Dermis microvascular lymphatic vessel endothelial cell (primary cell): ENCODE results near the gene DCTN3. TPM values are rescaled to one million over a fixed set of nuclear protein-coding genes. Genes with fewer than 3 reads are reported as not detected.
"Not testable (repeated sequence)": the region's sequence is repeated elsewhere in the genome, so short reads cannot be mapped to it uniquely, and the experiment has no call there.

Experiments
- DNase-seq, 2 donors: peaks; one replicate each; pipeline versions ENCODE4 v3.0.0 to v3.0.0-alpha.2; 2010; ENCODE audit warnings: low read depth in 2 of 2
- total RNA-seq: library from RNA; depleted of rRNA; stranded (reverse); fragments of >200 nt; gene quantifications from 2 replicates; pipeline ENCODE4 v1.2.1, GENCODE V29; 2014

The DCTN3 gene
- total RNA-seq, 1 donor from 2014 or later, result 76.0 TPM

DNA sequence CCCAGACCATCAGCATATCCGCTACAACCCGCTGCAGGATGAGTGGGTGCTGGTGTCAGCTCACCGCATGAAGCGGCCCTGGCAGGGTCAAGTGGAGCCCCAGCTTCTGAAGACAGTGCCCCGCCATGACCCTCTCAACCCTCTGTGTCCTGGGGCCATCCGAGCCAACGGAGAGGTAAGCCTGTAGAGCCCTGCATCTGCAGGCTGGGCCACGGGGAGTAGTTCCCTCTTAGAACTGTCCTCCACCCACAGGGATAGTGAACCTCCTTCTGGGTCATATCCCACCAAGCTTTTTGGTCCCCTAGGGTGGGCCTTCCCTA lies 26.7 kb upstream of the DCTN3 start:
- no peak for DNase-seq

DNA sequence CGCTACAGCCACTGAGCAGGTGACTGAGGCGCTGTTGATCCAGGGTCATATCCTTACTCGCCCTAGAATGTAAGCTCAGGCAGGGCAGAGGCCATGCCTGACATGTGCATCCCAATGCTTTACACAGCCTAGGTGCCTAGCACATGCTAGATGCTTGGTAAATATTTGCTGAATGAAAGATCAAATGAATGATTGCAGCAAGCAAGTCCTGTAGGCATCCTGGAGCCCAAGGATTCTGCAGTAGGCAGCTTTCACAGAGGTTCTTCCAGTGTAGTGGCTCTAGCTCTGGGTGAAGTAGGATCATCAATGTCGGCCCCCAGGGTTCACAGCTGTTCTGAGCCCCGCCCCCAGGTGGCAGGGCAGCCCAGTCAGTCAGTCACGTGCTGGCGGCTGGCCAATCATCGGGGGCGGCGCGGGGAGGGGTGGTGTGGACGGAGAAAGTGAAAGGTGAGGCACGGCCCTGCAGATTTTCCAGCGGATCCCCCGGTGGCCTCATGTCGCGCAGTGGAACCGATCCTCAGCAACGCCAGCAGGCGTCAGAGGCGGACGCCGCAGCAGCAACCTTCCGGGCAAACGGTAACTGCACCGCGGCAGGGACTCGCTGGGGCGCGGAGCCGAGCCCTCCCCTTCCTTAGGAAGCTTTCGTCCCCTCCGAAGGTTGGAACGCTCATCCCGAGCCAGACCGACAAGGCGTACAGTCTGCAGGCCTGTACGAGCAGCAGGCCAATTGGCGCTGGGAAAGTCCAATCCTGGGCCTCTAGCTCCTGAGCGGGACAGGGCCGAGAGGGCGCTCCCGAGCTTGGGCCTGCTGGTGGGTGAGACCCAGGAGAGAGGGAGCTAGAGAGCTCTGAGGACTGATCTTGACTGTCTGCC lies 26.2 kb upstream of the DCTN3 start, which contains the start of gene GALT:
Gene GALT, plus strand, starts transcription at position 465 of the 873 bp plus-strand sequence. Its CDS starts 30 bp downstream, at position 495.
- peak; percentile 81 to 91 for DNase-seq

- DNase-seq, result no peak
These were observed 24.5 kb upstream of the DCTN3 start for GRCh38 chr9:34644766-34645314.

- no peak for DNase-seq
These were observed 22.4 kb upstream of the DCTN3 start for GRCh38 chr9:34642679-34643078.

- DNase-seq, result not testable (repeated sequence)
These were observed 19.0 kb upstream of the DCTN3 start for GRCh38 chr9:34639322-34639721.

DNA sequence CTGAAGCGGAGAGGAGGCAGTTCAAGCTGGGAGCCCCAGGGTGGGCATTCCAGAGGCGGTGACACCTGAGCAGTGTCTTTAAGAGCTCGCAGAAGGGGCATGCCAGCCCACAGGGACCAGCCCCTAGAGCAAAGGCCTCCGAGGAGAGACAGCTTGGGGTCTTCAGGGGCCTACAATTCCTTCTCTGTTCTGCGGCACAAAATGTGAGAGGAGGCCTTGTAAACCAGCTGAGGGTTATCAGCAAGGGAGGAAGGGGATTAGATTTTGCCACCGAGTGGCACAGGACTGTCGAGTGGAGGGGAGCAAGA lies 17.8 kb upstream of the DCTN3 start:
- DNase-seq, result no peak

- DNase-seq, result peak; percentile 78 to 93
These were observed 17.3 kb upstream of the DCTN3 start, which contains the start of gene SIGMAR1 for GRCh38 chr9:34637356-34638137. SIGMAR1 (minus strand) TSS chr9:34637787; CDS start chr9:34637697, 90 bp downstream.

GRCh38 chr9:34636791-34637355 lies 16.6 kb upstream of the DCTN3 start:
- no peak for DNase-seq

- no peak for DNase-seq
These were observed 15.3 kb upstream of the DCTN3 start for GRCh38 chr9:34635556-34635955.

GRCh38 chr9:34634551-34635248 lies 14.4 kb upstream of the DCTN3 start:
- DNase-seq, result no peak

- peak in 1 of 2 donors; percentile 75 for DNase-seq
These were observed 13.7 kb upstream of the DCTN3 start for GRCh38 chr9:34633851-34634550.

- DNase-seq, result no peak
These were observed 12.9 kb upstream of the DCTN3 start for GRCh38 chr9:34633166-34633565.

- DNase-seq, result no peak
These were observed 10.3 kb upstream of the DCTN3 start for GRCh38 chr9:34630402-34631154.

DNA sequence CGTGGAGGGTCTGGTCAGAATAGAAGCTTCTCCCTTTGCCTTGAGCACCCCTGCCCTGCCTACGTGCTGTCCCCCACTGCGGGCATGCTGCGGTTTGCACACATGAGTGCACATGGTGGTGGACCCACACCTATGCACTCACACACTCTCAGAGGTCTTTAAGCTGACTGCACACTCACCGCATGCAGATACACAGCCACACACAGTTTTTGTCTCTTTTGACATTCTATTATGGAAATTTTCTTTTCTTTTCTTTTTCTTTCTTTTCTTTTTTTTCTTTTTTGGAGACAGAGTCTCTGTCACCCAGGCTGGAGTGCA lies 9.2 kb upstream of the DCTN3 start:
- no peak for DNase-seq

DNA sequence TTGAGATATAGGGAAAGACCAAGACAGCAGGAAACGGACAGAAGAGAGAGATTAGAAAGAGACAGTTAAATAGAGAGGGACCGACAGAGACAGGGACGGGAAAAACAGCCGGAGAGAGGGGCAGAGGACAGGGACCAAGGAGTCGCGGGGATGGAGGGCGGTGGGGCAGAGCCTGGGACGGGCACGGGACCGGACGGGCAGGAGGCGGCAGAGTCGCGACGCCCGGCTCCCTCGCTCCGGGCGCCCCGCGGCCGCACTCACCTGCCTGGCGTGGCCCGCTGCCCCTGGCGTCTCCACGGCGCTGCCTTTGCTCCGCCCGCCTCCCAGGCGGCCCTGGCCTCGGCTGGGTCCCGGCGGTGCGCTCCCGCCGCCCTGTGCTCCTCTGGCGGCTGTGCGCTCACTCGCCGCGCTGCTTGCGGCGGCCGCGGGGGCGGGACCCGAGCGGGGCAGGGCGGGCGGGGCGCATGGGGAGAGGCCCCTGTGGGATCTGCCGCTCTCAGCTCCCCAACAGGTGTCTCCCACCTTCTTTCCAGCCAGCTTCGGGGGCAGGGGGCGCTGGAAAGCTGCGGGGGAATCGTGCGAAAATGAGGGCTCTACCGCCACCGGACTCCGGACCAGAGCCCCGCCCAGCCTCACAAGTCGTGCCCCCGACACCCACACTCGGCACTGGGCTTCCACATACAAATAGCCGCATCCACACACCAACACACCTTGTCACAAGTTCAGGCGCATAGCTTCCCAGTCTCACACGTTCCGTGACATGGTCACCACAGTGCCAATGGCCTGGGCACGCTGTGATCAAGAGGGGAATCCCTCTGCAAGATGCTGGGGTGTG lies 8.6 kb upstream of the DCTN3 start, which contains the start of gene ARID3C:
Gene ARID3C, minus strand, starts transcription at position 411 of the 835 bp plus-strand sequence. CDS start 1,052 bp downstream, outside the sequence.
- DNase-seq, result peak in 1 of 2 donors; percentile 26

DNA sequence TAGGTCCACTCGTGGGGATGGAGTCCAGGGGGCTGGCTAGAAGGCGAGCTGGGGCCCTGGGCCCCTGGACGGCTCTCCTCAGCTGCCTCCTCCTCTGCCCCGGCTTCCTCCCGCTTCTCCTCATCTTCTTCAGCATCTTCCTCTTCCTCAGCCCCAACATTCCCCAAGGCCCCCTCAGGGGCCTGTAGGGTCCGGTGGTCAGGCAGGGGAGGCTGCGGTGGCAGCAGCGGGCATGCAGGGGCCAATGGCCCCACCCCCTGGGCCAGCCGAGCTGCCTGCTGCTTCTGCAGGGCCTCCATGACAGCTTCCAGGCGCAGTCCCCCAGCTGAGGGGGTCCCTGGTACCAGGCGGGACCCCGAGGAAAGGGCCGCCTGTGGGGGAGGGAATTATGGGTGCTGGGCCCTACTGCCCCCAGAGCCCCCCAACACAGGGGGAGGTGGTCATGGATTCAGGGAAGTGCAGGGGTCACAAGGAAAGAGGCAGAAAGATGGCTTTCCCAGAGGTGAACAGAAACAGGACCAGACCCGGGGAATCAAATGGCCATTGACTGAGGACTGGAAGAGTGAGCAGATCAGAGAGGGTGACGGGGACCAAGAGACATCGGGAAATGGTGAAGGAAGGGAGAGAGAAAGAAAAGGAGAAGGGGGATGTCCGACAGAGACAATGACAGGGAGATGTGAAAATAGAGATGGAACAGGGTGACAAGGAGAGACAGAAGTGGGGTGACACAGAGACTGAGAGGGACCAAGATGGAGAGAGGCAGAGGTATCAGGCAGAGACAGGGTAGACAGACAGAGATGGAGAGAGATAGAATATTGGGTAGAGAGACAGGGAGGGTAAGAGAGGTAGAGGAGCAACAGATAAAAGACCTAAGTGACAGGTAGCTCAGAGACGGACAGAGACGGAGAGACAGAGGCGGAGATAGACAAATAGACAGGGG lies 7.7 kb upstream of the DCTN3 start:
- no peak for DNase-seq

GRCh38 chr9:34625186-34625486 lies 4.8 kb upstream of the DCTN3 start:
- no peak for DNase-seq

DNA sequence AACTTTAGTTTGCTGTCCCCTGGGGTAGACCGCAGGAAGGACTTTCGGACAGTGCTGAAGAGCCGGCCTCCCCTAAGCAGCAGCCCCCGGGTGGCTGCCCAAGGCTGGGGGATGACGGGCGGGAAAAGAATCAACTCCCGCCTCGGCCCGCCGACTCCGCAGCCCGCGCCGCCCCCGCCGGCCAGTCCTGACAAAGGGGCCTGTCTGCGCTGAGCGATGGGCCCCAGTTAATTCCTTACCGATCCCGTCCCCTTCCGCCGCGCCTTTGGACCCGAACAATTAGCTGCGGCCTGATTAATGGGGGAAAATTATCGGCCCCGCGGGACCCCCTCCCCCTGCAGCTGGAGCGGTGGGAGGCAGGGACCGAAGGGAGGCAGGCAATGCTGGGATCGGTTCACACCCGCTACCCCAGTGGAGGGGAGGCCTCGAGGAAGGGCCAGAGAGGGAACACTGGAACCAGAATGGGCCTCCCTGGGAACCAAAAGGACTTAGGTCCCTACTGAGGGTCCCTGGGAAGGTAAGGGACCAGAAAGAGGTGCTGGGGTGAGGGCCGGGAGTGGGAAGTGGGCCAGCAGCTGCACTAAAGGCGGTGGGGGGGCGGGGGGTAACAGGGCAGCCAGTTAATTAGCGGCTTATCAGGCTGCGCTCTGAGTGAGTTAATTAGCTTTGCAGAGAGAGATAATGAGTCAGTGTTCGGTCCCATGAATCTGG lies 4.3 kb upstream of the DCTN3 start:
- DNase-seq, result no peak
